Ureter (tissue), 1 donor: ENCODE data around the gene PHLPP1. TPM values are rescaled to one million over a fixed set of nuclear protein-coding genes. Genes with fewer than 3 reads are reported as not detected.
"Not testable (repeated sequence)": the region's sequence is repeated elsewhere in the genome, so short reads cannot be mapped to it uniquely, and the experiment has no call there.

Experiments used
- DNase-seq: peaks from one replicate; pipeline ENCODE4 v3.0.0-alpha.2; 2020; ENCODE audit warnings: low spot score
- total RNA-seq: library from RNA; stranded (reverse); gene quantifications from one replicate; pipeline ENCODE4 v1.2.4, GENCODE V29; 2023
- donor health status: DM: yes; HTN: yes; CAD: no.

The PHLPP1 gene
- total RNA-seq, 1 donor from 2014 or later = 42.0 TPM

DNA sequence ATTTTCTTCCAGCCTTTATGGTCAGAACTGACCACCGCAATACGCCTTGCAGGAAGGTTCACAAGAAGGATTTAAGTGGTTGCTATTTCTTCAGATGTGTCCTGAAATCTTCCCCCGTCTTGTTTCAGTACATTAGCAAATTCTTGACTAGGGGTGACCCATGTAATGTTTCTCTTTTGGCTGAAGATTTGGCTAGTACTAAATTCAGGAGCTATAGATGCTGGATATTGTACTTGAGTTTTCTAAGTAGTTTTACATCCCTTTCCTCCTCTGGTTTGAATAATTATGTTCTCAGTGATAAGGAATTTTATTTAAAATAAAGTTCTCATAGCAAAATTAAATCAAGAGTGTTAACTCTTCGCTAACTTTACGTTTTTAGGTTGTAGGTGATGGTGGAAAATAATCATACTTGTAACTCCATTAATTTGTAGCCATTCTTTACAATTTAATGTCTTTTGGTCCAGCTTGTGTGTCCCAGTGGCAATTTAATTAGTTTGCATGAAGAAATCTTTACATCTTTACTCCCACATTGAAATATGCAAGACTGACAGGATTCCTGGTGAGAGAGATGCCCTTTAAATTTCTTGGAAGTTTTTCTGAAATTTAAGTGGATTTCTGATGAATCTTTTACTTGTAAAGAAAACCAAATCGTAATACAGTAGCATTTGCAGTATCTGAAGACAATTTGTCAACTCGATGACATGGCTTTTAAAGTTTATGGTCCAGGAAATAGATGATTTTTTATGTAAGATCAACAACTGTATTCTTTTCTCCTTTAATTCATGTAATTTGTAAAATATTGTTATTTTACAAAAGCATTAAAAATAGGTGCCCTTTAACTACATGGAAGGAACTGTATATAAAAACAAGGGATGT, 2.8 kb downstream of the PHLPP1 start:
- DNase-seq = no peak

DNA sequence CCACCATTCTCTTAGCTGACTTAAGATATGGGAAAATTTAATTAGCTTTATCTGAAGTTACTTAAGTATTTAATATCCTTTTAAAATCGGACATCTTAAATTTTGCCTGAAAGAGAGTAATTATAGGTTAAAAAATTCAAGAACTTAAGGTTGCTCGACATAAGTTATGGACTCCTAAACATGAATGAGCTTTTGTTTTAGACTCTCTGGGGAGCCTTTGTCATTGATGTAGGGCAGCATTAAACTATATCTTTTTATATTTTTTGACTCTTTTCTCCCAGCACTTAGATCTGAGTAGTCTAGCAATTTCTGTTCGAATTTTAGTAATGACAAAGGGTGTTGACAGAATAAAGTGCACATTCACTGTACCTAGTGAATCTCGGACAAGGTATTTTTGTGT, 4.7 kb downstream of the PHLPP1 start:
- DNase-seq = no peak

DNA sequence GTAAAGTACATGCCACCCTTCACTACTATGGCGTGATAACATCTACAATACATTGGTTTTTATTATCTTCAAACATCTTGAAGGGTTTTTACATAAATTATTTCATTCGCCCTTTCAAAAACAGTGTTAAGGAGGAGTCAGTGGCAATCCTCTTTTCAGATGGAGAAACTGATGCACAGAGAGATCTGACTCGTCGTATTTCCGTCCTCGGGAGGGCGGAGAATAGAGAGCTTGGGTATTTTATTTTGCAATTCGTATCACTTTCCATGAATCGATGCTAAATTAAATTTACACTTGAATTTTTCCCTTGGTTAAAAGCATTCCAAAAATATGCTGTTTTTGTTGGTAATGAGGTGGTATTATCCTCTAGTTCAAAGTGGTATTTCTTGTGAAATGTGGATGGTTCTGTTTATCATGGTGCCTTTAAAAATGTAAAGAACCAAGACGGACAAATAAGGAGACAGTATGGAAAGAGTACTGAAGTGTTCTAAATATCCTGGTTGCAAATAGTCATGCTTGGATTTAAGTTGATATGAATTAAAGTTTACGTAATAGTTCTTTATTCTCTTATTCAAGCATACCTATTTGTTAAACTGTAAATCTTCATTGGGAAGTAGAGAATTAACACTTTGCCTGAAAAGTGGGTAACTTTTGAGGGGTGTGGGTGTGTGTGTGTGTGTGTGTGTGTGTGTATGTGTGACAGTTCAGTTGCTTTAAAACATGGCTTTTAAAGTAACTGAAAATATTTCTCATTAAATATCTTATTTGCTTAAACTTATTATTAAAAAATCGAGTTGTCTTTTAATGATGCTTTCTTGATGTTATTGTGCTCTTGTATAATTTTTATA, 5.6 kb downstream of the PHLPP1 start:
- no peak for DNase-seq

DNA sequence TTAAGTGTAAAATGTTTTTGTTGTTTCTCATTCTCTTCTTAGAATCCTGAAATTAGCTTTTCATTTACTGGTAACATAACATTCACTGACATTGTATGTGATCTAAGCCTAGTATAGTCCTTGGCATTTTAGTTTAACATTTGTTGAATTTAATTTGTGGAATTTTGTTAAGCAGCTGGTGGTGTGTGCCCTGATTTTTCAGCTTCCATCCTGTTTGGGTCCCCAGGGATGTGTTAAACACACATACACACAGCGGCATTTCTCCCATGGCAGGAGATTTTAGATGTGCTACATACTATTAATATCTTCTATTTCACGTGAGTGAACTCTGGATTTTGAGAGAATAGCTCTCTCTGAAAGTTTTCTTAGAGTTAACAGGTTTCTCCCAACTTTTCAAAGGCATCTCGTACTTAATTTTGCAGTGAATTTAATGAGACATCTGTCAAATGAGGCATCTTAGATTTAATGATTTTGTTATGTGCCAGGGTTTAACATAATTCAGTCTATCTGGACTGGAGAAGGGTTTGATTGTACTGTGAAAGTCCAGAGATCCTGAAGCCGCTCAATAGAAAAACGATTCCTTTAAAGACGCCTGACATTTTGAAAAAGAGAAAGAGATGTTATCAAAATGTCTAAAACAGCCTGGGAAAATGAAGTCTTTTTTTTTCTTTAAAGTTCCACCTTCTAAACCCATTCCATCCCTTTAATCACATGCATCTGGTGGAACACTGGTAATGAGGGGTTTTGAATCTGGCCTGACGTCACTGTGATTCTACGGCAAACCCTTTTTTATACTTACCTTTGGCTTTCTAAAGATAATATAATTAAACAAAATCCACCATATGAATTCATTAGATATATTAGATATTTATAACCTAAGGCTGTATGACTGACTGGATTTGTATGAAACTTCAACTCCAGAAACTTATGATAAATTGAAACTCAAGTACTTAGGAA, 6.8 kb downstream of the PHLPP1 start:
- no peak for DNase-seq

DNA sequence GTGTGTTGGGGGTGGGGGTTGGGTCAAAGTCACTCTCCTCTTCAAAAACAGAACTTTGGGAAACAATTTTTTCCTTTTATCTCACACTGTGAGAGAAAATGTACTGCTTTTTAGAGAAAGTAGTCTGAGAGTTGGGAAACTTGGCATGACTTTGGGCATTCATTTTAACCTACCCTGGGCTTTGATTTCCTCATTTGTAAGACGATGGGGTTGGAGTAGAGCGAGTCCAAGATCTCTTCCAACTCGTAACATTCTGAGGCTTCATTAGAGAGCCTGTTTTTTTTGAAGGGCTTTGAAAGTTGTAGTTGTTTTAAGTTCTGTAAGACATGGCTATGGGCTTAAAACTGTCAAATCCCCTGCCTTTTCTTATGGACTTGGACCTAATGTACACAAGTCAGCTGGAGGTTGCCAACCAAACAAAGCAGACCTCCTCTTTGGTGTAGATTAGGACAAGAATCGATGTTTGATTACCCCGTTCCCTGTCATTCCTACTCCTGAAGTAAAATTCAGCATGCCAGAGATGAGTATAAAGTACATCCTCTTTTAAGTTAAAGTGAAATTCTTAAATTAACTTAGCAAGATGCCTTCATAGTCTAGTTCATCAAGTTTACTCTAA, 8.4 kb downstream of the PHLPP1 start:
- DNase-seq = no peak

DNA sequence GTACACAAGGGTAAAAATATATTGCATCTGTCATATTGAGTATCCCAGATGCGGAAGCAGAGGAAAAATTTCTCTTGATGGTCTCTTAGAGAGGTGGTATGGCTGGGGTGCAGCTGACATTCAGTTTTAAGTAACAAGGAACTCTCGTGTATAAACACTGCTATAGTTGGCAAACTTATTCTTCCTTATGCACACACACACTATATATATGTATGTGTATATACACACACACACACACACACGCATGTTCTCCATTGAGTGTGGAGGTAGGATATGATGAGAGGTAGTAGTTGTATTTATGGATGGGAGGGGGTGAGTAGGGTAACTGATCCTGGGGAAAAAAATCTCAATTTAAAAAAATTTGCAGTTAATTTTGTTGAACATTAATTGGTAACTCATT, 10.6 kb downstream of the PHLPP1 start:
- no peak for DNase-seq

DNA sequence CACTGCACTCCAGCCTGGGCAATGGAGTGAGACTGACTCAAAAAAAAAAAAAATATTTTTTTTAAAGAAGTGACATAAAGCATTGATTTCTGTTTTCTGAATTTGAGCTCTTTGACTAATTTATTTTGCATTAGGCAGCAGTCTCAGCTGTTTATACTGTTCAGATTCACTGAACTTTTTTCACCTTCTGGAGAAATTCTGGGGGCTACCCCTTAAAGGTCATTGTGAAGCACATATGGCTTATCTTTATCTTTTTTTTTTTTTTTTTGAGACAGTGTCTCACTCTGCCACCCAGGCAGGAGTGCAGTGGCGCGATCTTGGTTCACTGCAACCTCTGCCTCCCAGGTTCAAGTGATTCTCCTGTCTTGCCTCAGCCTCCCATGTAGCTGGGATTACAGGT, 12.9 kb downstream of the PHLPP1 start:
- no peak for DNase-seq

DNA sequence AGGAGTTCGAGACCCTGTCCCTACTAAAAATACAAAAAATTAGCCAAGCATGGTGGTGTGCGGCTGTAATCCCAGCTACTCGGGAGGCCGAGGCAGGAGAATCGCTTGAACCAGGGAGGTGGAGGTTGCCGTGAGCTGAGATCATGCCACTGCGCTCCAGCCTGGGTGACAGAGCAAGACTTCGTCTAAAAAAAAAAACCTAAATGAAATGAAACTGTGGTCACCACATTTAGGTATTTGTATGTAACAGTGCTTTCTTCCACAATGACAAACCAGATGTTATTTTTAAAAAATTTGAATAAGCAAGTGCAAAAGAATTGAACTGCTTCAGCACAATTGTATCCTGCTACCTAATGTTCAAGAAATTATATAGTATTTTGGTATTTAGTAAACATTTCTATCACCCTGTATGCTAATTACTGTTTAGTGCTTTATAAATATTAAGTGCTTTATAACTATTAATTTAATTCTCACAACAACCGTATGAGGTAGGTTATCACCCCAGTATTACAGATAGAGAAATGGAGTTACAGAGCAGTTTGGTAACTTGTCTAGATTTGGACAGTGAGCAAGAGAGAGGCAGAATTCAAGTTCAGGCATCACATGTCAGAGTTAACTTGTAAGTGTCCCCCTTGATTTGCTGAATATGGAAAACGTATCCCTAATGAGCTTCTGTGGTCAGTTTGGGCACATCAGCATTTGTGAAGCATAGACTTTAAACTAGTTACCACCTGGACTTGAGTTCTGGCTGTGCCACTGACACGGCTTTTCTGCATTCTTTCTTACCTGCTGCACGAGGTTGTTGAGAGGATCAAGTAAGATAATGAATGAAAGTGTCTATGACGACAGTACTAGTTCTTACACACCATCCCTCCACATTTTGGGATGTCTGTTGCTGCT, 14.4 kb downstream of the PHLPP1 start:
- DNase-seq = no peak

DNA sequence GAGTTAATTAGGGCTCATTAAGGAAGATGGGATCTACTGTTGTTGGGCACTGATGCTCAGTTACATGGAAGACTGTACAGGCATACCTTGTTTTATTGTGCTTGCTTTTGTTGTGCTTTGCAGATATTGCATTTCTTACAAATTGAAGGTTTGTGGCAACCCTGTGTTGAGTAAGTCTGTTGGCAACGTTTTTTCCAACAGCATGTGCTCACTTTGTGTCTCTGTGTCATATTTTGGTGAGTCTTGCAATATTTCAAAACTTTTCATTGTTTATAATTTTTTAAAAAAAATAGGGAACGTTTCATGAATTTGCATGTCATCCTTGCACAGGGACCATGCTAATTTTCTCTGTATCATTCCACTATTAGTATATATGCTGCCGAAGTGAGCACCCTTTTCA, 15.6 kb downstream of the PHLPP1 start:
- DNase-seq = no peak

DNA sequence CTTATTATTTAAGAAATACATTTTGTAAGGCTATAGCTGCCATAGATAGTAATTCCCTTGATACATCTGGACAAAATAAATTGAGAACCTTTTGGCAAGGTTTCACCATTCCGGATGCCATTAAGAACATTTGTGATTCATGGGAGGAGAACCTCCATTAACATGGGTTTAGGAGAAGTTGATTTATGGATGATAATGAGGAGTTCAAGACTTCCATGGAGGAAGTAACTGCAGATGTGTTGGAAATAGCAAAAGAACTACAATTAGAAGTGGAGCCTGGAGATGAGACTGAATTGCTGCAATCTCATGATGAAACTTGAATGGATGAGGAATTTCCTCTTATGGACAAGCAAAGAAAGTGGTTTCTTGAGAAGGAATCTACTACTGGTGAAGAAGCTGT, 17.3 kb downstream of the PHLPP1 start:
- DNase-seq = no peak

DNA sequence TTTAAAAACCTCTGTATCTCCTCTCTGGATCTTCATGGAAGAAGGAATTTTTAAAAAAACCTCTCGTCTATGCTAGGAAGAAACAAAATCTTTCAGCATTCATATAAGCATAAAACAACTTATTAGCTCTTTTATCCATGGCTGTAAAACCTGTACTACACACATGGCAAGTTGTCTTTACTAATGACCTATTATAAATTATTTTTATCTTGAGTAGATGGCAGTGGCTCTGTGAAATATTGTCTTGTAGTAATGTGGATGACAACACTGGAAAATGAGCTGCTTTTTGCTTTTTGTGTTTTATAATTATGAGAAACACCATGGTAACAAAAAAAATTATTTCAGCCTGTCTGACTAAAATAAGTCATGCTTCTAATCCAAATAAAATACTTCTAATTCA, 18.9 kb downstream of the PHLPP1 start:
- DNase-seq = no peak

DNA sequence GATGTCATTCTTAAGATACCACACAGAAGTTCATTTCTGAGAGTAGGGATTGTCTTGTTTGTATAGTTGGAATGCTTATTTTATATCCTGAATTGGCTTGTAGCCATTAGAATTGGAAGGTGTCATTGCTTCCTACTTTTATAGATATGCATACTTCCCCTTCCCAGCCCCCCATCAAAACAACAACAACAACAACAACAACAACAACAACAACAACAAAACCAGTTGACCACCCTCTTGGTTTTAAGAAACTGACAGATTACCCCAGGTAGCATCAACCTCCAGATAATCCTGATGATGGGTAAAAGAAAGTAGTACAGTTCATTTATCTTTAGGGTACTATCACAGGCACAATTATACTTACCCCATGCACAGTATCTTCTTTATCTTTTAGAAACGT, 20.0 kb downstream of the PHLPP1 start:
- DNase-seq = no peak

DNA sequence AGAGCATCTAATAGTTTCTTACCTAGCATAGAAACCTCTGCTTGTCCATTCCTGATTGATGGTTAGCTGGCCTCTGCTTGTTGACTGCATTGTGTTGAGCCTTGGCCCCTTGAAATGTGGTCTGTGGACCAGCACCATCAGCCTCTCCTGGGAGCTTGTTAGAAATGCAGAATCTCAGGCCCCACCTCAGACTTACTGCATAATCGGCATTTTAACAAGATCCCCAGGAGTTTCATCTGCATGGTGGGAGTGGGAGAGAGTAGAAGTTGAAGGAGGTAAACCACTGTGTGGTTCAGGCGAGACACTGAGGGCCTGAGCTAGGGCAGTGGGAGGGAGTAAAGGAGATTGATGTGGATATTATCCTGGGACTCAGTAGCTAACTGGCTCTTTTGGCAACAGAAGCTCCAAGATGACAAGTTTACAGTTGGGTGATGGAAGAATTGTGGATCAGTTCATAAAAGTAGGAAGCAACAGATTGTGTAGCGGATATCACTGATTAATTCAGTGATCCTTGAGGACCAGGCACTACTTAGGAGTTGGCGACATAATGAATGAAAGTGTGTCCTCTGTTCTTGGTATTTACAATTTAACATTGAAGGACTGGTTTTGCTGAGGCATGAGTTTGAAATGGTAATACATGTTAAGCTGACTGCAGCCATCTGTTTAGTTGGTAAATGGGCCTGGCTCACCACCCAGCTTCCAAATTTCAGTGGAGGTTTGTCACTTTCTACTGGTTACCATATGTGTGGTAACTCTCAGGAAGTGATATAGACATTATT, 20.9 kb downstream of the PHLPP1 start:
- DNase-seq = no peak

DNA sequence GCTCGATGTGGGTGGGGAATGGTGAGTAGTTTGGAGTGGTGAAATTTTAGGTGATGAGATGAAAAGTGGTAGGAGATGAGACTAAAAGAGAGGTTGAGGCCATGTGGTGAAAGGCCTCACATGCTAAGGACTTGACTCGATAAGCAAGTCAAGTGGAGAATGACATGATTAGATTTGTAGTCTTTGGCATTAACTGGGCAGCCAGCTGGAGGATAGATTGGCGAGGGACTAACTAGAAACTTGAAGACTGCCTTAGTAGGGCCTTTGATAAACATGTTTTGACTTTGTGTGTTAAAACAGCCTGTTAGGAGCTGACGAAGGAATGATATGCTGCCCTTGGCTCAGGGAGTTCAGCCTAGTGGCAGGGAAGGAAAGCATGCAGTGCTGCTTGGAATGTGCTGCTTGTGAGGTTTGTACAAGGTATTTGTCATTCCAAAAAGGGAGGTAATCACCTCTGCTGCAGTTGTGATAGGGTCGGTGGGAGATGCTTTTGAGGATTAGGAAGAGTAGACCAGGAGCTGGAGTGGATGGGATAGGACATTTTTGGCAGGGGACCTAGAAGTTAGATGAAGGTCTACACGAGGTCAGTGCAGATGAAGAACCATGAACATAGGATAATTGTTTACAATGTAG, 22.0 kb downstream of the PHLPP1 start:
- DNase-seq = no peak

DNA sequence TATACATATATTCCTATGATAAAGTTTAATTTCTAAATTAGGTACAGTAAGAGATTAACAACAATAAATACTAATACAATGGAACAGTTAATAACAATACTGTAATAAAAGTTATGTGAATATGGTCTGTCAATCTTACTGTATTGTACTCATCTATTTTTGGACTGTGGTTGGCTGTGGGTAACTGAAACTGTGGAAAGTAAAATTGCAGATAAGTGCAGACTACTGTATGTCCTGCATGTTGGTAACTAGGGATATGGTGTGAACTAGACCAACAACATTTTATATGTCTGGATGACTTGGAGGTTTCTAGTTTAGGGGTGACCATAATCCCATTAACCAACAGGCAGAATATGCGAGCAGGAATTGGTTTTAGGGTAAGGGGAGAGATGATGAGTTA, 23.3 kb downstream of the PHLPP1 start:
- no peak for DNase-seq

DNA sequence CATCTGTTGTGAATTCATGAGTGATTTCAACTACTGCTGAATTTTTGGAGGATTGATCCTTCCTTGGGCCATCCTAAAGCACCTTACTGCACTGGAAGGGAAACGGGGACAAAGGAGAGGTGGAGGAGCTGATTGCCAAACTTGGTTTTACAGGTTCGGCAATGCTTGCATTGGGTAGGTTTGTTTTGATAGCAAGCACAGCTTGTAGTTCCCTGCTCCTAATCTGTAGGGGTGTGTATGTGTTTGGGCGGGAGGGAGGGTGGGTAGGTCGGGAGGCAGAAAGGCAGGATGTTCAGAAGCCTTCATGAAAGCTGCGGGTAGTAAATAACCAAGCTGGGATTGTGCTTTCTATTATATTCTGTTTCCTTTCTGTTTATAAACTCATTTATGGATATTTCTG, 24.6 kb downstream of the PHLPP1 start:
- no peak for DNase-seq

DNA sequence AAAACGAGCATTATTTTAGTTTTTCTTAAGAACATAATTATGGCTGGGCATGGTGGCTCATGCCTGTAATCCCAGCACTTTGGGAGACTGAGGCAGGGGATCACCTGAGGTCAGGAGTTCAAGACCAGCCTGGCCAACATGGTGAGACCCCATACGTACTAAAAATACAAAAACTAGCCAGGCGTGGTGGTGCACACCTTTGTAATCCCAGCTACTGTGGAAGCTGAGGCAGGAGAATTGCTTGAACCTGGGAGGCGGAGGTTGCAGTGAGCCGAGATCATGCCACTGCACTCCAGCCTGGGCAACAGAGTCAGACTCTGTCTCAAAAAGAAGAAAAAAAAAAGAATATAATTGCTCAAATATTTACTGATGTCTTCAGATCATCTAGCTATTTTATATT, 25.3 kb downstream of the PHLPP1 start:
- DNase-seq = not testable (repeated sequence)

DNA sequence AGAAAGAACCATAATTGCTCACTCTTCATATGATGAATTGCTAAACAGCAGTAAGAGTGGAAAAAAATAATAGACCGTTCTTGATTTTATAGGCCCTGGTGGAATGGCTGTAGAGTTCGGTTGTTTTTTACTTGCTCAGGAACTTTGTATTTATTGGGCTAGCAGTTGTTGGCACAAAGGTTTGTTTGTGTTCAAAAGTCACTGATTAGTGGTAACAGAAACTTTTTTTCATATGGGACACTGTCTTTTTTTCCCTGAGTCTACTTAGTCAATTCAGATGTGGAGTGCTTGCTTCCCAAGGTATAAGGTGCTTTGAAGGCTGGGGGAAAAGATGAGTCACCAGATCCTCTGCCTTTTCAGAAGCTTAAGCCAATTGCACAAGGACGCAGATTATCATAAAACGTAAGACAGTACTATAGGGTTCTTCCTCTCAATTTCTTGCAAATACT, 25.8 kb downstream of the PHLPP1 start:
- no peak for DNase-seq

DNA sequence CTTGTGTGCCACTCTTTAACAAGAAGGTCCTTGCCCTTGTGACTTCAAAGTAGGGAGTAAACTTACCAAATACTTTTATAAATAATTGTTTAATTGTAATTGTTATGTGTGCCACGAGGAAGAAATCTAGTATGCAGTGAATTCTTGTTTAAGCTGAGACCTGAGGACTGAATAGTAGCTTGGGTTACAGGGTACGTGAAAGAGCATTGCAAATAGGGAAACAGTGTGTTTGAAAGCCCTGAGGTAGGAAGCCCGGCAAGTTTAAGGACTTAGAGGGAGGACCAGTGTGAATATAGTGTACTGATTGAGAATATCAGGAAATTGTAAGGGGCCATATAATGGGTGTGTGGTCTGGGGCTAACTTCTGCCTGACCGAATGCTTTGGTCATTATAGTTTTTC, 26.2 kb downstream of the PHLPP1 start:
- no peak for DNase-seq
